MG63 (cell line): ENCODE results near the gene MAPK8IP1. TPM values are rescaled to one million over a fixed set of nuclear protein-coding genes. Genes with fewer than 3 reads are reported as not detected.
A peak's percentile ranks its signal among the peaks of the same experiment; 100 is the strongest.

ENCODE experiments used
- DNase-seq: peaks from one replicate; pipeline ENCODE4 v3.0.0-alpha.2; 2020
- H3K27me3 ChIP-seq: fragments of 250-450 bp; sonication (Bioruptor Pico); 2 replicates; pipeline ENCODE4 v1.5.1; 2020; ENCODE audit warnings: mild to moderate bottlenecking, moderate library complexity
- H3K36me3 ChIP-seq: fragments of 250-450 bp; sonication (Bioruptor Pico); 2 replicates; pipeline ENCODE4 v1.5.1; 2020; ENCODE audit warnings: mild to moderate bottlenecking, moderate library complexity
- H3K4me3 ChIP-seq: fragments of 250-450 bp; sonication (Bioruptor Pico); 2 replicates; pipeline ENCODE4 v1.5.1; 2020; ENCODE audit warnings: mild to moderate bottlenecking, moderate library complexity
- H3K9me3 ChIP-seq: fragments of 250-450 bp; sonication (Bioruptor Pico); 2 replicates; pipeline ENCODE4 v1.5.1; 2020; ENCODE audit warnings: mild to moderate bottlenecking, moderate library complexity
- total RNA-seq: library from RNA; depleted of rRNA; stranded (reverse); fragments of >200 nt; shearing (Covaris generic); gene quantifications from 2 replicates; pipeline ENCODE4 v1.2.3, GENCODE V29; 2014; ENCODE audit warnings: low replicate concordance

MAPK8IP1 gene
- total RNA-seq, 1 experiment from 2014 or later = 15.5 TPM

- no peak for DNase-seq
- no peak overlapping the region for H3K4me3 ChIP-seq
- no peaks in the 10 kb centered on the region for H3K27me3 ChIP-seq
- no peaks in the 10 kb centered on the region for H3K9me3 ChIP-seq
- no peaks in the 10 kb centered on the region for H3K36me3 ChIP-seq
Measured at GRCh38 chr11:45880772-45881570, 4.5 kb upstream of the MAPK8IP1 start.

GRCh38 chr11:45881708-45882368 is 3.6 kb upstream of the MAPK8IP1 start:
- Histone ChIP-seq H3K36me3 (no peaks in the 10 kb centered on the region), H3K4me3 (no peak overlapping the region), H3K27me3 (no peaks in the 10 kb centered on the region), H3K9me3 (no peaks in the 10 kb centered on the region)
- no peak for DNase-seq

GRCh38 chr11:45884596-45885185 is 760 bp upstream of the MAPK8IP1 start:
- no peaks in the 10 kb centered on the region for H3K36me3 ChIP-seq
- H3K27me3 ChIP-seq = no peaks in the 10 kb centered on the region
- no peak for DNase-seq
- no peaks in the 10 kb centered on the region for H3K9me3 ChIP-seq
- H3K4me3 ChIP-seq = no peak overlapping the region

- H3K36me3 ChIP-seq = no peaks in the 10 kb centered on the region
- no peak for DNase-seq
- no peaks in the 10 kb centered on the region for H3K9me3 ChIP-seq
- H3K4me3 ChIP-seq = no peak overlapping the region
- H3K27me3 ChIP-seq = no peaks in the 10 kb centered on the region
Measured at GRCh38 chr11:45885921-45886721, 670 bp downstream of the MAPK8IP1 start.

GRCh38 chr11:45886816-45887520 is 1.5 kb downstream of the MAPK8IP1 start:
- no peak for DNase-seq
- H3K27me3 ChIP-seq = no peaks in the 10 kb centered on the region
- H3K36me3 ChIP-seq = no peaks in the 10 kb centered on the region
- no peaks in the 10 kb centered on the region for H3K9me3 ChIP-seq
- H3K4me3 ChIP-seq = no peak overlapping the region

DNA sequence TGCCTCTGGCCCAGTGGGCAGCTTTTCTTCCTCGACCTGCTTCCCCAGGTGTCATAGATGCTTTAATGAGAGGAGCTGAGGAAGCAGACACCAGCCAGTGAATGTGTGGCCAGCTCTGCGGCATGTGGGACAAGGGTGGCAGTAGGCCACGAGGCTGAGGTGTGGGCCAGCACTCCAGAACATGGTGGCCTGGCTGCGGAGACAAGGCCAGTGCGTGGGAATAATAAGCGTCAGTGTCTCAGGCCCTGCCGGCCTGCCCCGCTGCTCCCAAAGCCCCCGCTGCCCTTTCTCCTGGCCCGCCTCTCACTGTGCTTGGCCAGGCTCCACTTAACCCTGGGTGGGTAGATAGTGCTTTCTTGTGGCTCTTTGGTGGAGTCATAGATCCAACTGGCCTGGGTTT is 2.1 kb downstream of the MAPK8IP1 start:
- no peak overlapping the region for H3K4me3 ChIP-seq
- no peaks in the 10 kb centered on the region for H3K36me3 ChIP-seq
- DNase-seq = no peak
- H3K9me3 ChIP-seq = no peaks in the 10 kb centered on the region
- H3K27me3 ChIP-seq = no peaks in the 10 kb centered on the region

DNA sequence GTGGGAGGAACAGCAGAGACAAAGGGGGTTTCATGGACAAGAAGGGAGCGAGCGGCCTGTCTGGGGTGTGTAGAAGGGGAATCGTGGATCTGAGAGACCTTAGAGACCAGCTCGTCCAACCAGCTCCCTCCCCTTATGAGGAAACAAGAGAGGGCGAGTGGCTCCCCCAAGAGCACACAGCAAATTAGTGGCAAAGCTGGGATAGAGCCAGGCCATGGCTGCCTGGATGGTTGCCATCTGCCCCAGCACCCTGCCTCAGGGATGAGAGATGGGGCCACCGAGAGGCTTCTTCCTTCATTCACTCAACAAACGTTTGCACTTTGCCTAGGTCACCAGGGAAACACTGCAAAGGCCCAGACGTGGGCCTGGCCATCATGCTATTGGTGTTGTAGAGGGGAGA is 4.1 kb downstream of the MAPK8IP1 start:
- Histone ChIP-seq H3K4me3 (no peak overlapping the region), H3K27me3 (no peaks in the 10 kb centered on the region), H3K36me3 (no peaks in the 10 kb centered on the region), H3K9me3 (no peaks in the 10 kb centered on the region)
- DNase-seq = no peak

- no peaks in the 10 kb centered on the region for H3K9me3 ChIP-seq
- no peaks in the 10 kb centered on the region for H3K36me3 ChIP-seq
- no peak overlapping the region for H3K4me3 ChIP-seq
- H3K27me3 ChIP-seq = no peaks in the 10 kb centered on the region
- DNase-seq = no peak
Measured at GRCh38 chr11:45889966-45890365, 4.5 kb downstream of the MAPK8IP1 start.

GRCh38 chr11:45890886-45891550 is 5.6 kb downstream of the MAPK8IP1 start:
- Histone ChIP-seq H3K36me3 (no peaks in the 10 kb centered on the region), H3K27me3 (no peaks in the 10 kb centered on the region)
- no peak for DNase-seq

DNA sequence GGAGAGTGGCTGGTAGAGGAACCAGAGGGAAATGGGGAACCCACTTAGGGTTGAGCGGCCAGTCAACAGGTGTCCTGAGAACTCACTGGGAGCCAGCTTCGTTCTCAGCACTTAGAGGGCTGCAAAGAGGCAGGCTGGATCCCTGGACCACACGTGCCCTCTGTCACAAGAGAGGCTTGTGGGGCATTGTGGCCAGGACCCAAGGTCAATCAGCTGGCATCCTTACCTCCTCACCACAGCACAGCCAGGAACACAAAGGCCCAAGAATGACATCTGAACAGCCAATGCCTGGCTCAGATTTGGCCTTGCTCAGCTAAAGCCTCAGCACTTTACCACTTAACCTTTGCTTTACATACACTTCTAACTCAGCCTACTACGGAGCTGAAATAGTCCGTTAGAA is 7.4 kb downstream of the MAPK8IP1 start:
- Histone ChIP-seq H3K9me3 (no peaks in the 10 kb centered on the region), H3K36me3 (no peaks in the 10 kb centered on the region), H3K4me3 (no peak overlapping the region), H3K27me3 (no peaks in the 10 kb centered on the region)
- DNase-seq = no peak

More at GRCh38 chr11:45890886-45891550, 5.6 kb downstream of the MAPK8IP1 start:
- Histone ChIP-seq H3K9me3 (no peaks in the 10 kb centered on the region), H3K4me3 (no peak overlapping the region)

GRCh38 chr11:45894555-45895247 is 9.2 kb downstream of the MAPK8IP1 start:
- no peaks in the 10 kb centered on the region for H3K36me3 ChIP-seq
- DNase-seq = no peak
- no peaks in the 10 kb centered on the region for H3K27me3 ChIP-seq
- H3K9me3 ChIP-seq = no peaks in the 10 kb centered on the region
- H3K4me3 ChIP-seq = no peak overlapping the region

DNA sequence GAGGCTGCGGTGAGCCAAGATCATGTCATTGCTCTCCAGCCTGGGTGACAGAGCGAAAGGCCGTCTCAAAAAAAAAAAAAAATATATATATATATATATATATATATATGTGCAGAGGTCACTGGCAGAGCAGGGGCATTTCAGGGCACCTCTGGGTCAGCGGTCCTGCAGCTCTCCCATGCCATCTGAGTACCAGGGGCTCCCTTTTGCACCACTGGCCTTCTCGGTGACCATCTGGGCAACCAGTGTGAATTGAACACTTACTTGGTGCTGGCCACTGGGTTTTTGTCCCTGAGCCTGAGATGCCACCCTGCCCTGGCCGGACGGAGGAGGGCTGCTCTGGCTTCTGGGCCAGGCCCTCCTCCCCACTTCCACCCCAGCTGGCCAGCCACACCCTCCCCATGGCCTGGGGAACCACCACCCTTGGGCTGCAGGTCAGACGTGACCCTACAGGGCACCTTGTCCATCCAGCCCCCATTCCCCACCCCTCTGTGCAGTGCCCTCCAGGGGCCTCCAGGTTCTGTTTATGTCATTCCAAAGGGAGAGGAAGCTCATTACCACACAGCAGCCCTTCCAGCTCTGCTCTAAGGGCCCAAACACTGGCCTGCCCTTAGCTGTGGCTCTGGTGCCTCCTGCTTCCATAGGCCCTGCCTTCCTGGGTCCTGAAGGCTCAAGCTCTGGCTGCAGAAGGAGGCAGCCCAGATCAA is 10.3 kb downstream of the MAPK8IP1 start:
- Histone ChIP-seq H3K9me3 (no peaks in the 10 kb centered on the region), H3K4me3 (no peak overlapping the region), H3K27me3 (no peaks in the 10 kb centered on the region), H3K36me3 (no peaks in the 10 kb centered on the region)
- no peak for DNase-seq

DNA sequence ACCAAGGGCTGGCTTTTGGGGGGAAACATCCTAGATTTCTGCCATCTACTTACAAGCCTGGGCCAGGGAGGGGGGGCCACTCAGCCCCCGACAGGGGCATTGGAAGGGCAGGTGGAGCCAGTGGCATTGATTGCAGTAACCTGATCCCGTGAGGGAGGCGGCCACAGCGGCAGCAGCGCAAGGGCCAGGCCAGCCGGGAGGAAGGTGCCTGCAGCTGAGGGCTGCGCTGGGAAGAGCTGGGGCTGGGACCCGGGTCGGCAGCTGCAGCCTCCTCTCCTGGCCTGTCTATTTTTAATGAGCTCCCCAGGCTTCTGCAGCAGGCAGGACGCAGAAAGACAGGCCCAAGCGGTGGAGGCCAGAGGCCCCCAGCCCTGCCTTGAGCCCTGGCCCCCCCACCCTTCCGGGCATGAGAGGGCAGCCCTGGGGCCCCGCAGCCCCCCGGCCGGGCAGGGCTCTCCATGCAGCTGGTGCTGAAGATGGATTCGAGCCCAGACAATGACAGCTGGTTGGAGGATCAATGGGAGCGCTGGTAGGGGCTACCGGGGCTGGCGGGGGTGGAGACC is 11.1 kb downstream of the MAPK8IP1 start:
- H3K4me3 ChIP-seq = no peak overlapping the region
- no peaks in the 10 kb centered on the region for H3K9me3 ChIP-seq
- no peaks in the 10 kb centered on the region for H3K27me3 ChIP-seq
- H3K36me3 ChIP-seq = no peaks in the 10 kb centered on the region
- DNase-seq = no peak

GRCh38 chr11:45897556-45897955 is 12.1 kb downstream of the MAPK8IP1 start:
- Histone ChIP-seq H3K27me3 (no peaks in the 10 kb centered on the region), H3K36me3 (no peaks in the 10 kb centered on the region), H3K4me3 (no peak overlapping the region), H3K9me3 (no peaks in the 10 kb centered on the region)
- DNase-seq = no peak

DNA sequence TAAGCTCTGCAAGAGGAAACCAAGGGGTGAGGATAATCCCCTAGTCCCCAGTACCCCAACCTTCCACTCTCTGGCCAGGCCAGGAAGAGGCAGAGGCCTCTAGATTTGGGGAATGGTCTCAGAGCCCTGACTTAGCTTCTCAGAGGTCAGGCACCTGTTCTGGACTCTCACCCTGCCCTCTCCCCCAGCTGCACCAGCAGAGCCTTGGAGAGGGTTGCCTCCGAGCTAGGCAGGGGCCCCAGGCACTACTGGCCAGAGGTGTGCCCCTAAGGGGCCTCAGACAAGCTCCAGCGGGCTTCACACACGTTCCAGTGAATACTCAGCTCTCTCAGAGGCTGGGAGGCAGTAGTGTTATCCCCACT is 13.6 kb downstream of the MAPK8IP1 start:
- Histone ChIP-seq H3K36me3 (no peaks in the 10 kb centered on the region), H3K9me3 (no peaks in the 10 kb centered on the region), H3K27me3 (no peaks in the 10 kb centered on the region), H3K4me3 (peak overlapping the region; percentile 55)
- DNase-seq = no peak
